Prostate gland (tissue), 2 donors: ENCODE data around the gene AMBP. TPM values are rescaled to one million over a fixed set of nuclear protein-coding genes. Genes with fewer than 3 reads are reported as not detected.

Source experiments
- DNase-seq: peaks from one replicate; pipeline ENCODE4 v3.0.0-alpha.2; 2019; ENCODE audit warnings: low spot score
- H3K27ac ChIP-seq, 2 donors: fragments of 200-600 bp; sonication (generic); 2 replicates each; pipeline ENCODE4 v1.5.1; 2017 to 2019
- H3K27me3 ChIP-seq: fragments of 200-600 bp; sonication (generic); replicated peaks from 2 replicates; pipeline ENCODE4 v1.5.1; 2019; ENCODE audit not compliant: insufficient read depth
- H3K36me3 ChIP-seq, 2 donors: fragments of 200-600 bp; sonication (generic); 1 replicate in 1 of 2; 2 replicates in 1 of 2; pipeline versions ENCODE4 v1.5.1 to v1.8.1; 2017 to 2019
- H3K4me1 ChIP-seq: fragments of 200-600 bp; sonication (generic); replicated peaks from 2 replicates; pipeline ENCODE4 v1.5.1; 2019
- H3K4me3 ChIP-seq, 2 donors: fragments of 200-600 bp; sonication (generic); 2 replicates each; pipeline ENCODE4 v1.5.1; 2017 to 2019
- H3K9me3 ChIP-seq: fragments of 200-600 bp; sonication (generic); 2 replicates; pipeline ENCODE4 v1.5.1; 2017
- CTCF ChIP-seq, 4 experiments: fragments of 200-600 bp in 2 of 4; fragments of 450-650 bp in 2 of 4; sonication (generic) in 2 of 4; IDR thresholded peaks; 1 replicate in 3 of 4; 2 replicates in 1 of 4; pipeline ENCODE4 v1.5.1; 2016 to 2019; ENCODE audit warnings: antibody characterized with exemption in 4 of 4, mild to moderate bottlenecking in 2 of 4, moderate library complexity in 2 of 4
- POLR2A ChIP-seq: fragments of 450-650 bp; IDR thresholded peaks from one replicate; pipeline ENCODE4 v1.6.1; 2016; ENCODE audit warnings: antibody characterized with exemption, mild to moderate bottlenecking
- POLR2AphosphoS5 ChIP-seq: sonication (generic); formaldehyde crosslinking; IDR thresholded peaks from one replicate; pipeline ENCODE4 v1.6.1; 2017; ENCODE audit warnings: antibody characterized with exemption
- WGBS: methylation state at CpG from one replicate; pipeline ENCODE4 v1.1.5; 2018; 5-methylcytosine and 5-hydroxymethylcytosine counted together
- intact Hi-C: fragments of 100-400 bp; cut with DNase I; formaldehyde crosslinking; loops from one replicate; pipeline ENCODE4 v1.14.2; 2022
- total RNA-seq, 2 donors: library from RNA; depleted of rRNA; stranded (reverse); fragments of >200 nt; gene quantifications; one replicate each; pipeline ENCODE4 v1.1.0, GENCODE V29; 2016

AMBP gene
- total RNA-seq, 2 donors from 2014 or later: 0.23 to 1.5 TPM

- no peaks in the 10 kb centered on the region for H3K36me3 ChIP-seq
- no peaks in the 10 kb centered on the region for H3K9me3 ChIP-seq
- DNase-seq: peak; percentile 84
- H3K4me1 ChIP-seq: peaks cover 3% of the 10 kb centered on the region
- 38% methylated on average over 14 of the region's 14 CpGs for WGBS
- no peaks in the 10 kb centered on the region for H3K27me3 ChIP-seq
- TF ChIP-seq POLR2AphosphoS5 (peak; percentile 83), CTCF (IDR thresholded peaks at IDR 0.05) (no peak)
- intact Hi-C loops: no loop called here
- no peak overlapping the region for H3K4me3 ChIP-seq
- peak overlapping the region; percentile 3 to 44 for H3K27ac ChIP-seq
Observed at GRCh38 chr9:114072184-114073140, 5.6 kb downstream of the AMBP start.

DNA sequence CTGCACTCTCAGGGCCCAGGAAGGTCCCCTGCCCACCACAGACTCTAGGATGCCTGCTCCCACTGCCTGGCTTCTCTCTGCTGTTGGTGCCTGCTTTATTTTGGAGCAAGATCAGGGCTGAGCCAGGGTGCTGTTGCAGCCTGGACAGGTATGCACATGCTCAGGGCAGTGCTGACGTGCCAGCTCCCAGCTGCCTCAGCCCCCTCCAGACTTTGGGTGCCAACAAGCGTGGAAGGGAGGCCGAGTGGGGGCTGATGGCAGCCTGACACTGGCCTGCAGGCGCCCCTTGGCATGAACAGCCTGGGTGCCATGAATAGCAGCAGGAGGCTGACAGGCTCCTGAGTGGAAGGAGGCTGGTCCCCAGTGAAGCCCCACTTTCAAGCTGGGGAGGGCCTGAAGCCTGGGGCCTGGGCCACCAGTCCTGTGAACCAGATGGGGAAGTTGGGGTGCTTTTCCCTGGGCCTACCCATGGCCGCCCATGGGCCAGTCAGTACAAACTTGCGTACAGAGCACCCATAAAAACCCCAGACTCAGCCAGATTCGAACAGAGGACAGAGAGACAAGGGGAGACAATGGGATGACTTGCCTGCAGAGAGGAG lies 6.8 kb downstream of the AMBP start:
- Histone ChIP-seq H3K27ac (peak overlapping the region in 1 of 2 donors; percentile 13), H3K9me3 (no peaks in the 10 kb centered on the region), H3K36me3 (no peaks in the 10 kb centered on the region), H3K4me1 (peaks cover 3% of the 10 kb centered on the region), H3K27me3 (no peaks in the 10 kb centered on the region), H3K4me3 (no peak overlapping the region)
- peak; percentile 33 for DNase-seq
- 65% methylated on average over 7 of the region's 7 CpGs for WGBS
- no peak for TF ChIP-seq POLR2AphosphoS5
- TF ChIP-seq POLR2A: no peak
- TF ChIP-seq CTCF (IDR thresholded peaks at IDR 0.05): no peak
- intact Hi-C loops: no loop called here

GRCh38 chr9:114070188-114071103 lies 7.7 kb downstream of the AMBP start:
- Histone ChIP-seq H3K36me3 (no peaks in the 10 kb centered on the region), H3K4me1 (peaks cover 3% of the 10 kb centered on the region), H3K27me3 (no peaks in the 10 kb centered on the region), H3K27ac (no peak overlapping the region), H3K9me3 (no peaks in the 10 kb centered on the region), H3K4me3 (no peak overlapping the region)
- no peak for DNase-seq
- 80% methylated on average over 17 of the region's 17 CpGs for WGBS
- no peak for TF ChIP-seq POLR2A
- TF ChIP-seq CTCF (IDR thresholded peaks at IDR 0.05): no peak
- no peak for TF ChIP-seq POLR2AphosphoS5
- intact Hi-C loops: no loop called here

DNA sequence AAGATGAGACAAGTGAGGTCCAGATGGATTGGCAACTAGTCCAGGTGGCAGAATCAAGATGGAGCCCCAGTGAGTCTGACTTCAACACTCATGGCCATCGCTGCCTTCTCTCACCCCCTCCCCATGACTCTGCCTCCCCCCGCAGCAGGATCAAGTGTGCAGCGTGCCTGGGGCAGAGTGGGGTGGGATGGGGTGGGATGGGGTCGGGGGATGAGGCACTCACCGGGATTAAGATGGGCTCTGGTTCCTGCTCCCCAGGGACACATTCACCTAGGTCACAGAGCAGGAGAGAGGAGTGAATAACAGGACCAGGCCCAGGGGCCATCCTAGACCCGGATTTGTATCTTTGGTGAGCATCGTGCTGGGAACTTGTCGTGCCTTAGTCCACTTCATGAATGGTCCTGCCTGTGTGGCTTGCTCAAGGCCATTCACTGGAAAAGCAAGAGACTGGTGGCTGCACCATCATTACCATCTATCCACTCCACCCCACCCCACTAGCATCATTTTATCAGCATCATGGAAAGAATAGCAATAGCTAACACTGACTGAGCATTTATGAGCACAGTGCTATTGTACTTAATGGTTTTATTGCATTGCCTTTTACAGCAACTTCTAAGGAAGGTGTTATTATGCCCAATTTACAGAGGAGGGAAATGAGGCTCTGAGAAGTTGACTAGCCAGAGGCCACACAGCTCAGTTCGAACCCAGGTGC lies 8.5 kb downstream of the AMBP start:
- Histone ChIP-seq H3K36me3 (no peaks in the 10 kb centered on the region), H3K4me3 (no peak overlapping the region), H3K27ac (no peak overlapping the region), H3K27me3 (no peaks in the 10 kb centered on the region), H3K9me3 (no peaks in the 10 kb centered on the region), H3K4me1 (peaks cover 3% of the 10 kb centered on the region)
- intact Hi-C loops: no loop called here
- DNase-seq: no peak
- no peak for TF ChIP-seq CTCF (IDR thresholded peaks at IDR 0.05)
- TF ChIP-seq POLR2A: no peak
- TF ChIP-seq POLR2AphosphoS5: no peak
- WGBS: 84% methylated on average over 9 of the region's 9 CpGs
